GM19328 (cell line): ENCODE results near the gene ZC3H14.

Experiments
- ATAC-seq: cut with Tn5 transposase; IDR thresholded peaks from one replicate; pipeline ENCODE4 v1.9.1; 2021; ENCODE audit warnings: mild to moderate bottlenecking, moderate library complexity; ENCODE audit not compliant: unreplicated experiment

ZC3H14 gene

GRCh38 chr14:88605594-88605993 is 42.8 kb downstream of the ZC3H14 start:
- ATAC-seq, result no peak

GRCh38 chr14:88607829-88608228 is 45.0 kb downstream of the ZC3H14 start:
- ATAC-seq, result no peak

- ATAC-seq, result no peak
Observed at GRCh38 chr14:88611878-88612277, 49.0 kb downstream of the ZC3H14 start.

GRCh38 chr14:88612981-88613380 is 50.1 kb downstream of the ZC3H14 start:
- no peak for ATAC-seq

- ATAC-seq, result no peak
Observed at GRCh38 chr14:88613552-88614010, 50.7 kb downstream of the ZC3H14 start.

GRCh38 chr14:88614218-88614907 is 51.5 kb downstream of the ZC3H14 start:
- ATAC-seq, result no peak

GRCh38 chr14:88616697-88617096 is 53.9 kb downstream of the ZC3H14 start:
- no peak for ATAC-seq

GRCh38 chr14:88617479-88617878 is 54.6 kb downstream of the ZC3H14 start:
- ATAC-seq, result no peak

- no peak for ATAC-seq
Observed at GRCh38 chr14:88618476-88618875, 55.6 kb downstream of the ZC3H14 start.

GRCh38 chr14:88621100-88621499 is 58.3 kb downstream of the ZC3H14 start:
- ATAC-seq, result no peak

- ATAC-seq, result no peak
Observed at GRCh38 chr14:88625671-88626070, 62.8 kb downstream of the ZC3H14 start.

- ATAC-seq, result no peak
Observed at GRCh38 chr14:88628033-88628432, 65.2 kb downstream of the ZC3H14 start.

GRCh38 chr14:88628462-88628861 is 65.6 kb downstream of the ZC3H14 start:
- ATAC-seq, result no peak

- no peak for ATAC-seq
Observed at GRCh38 chr14:88630565-88630964, 67.7 kb downstream of the ZC3H14 start.

- ATAC-seq, result no peak
Observed at GRCh38 chr14:88631091-88631490, 68.3 kb downstream of the ZC3H14 start.

- ATAC-seq, result no peak
Observed at GRCh38 chr14:88632512-88632911, 69.7 kb downstream of the ZC3H14 start.

- no peak for ATAC-seq
Observed at GRCh38 chr14:88639221-88639620, 76.4 kb downstream of the ZC3H14 start.

GRCh38 chr14:88660056-88660455 is 97.2 kb downstream of the ZC3H14 start:
- ATAC-seq, result no peak

- peak; percentile 80 for ATAC-seq
Observed at GRCh38 chr14:88667555-88668273, 104.9 kb downstream of the ZC3H14 start.

- ATAC-seq, result peak; percentile 58
Observed at GRCh38 chr14:88668448-88669116, 105.7 kb downstream of the ZC3H14 start.

GRCh38 chr14:88669346-88669745 is 106.5 kb downstream of the ZC3H14 start:
- no peak for ATAC-seq
